Neural progenitor cell (in vitro differentiated cells): ENCODE measurements around the gene ZDHHC17. TPM values are rescaled to one million over a fixed set of nuclear protein-coding genes. Genes with fewer than 3 reads are reported as not detected.
"Not testable (repeated sequence)": the region's sequence is repeated elsewhere in the genome, so short reads cannot be mapped to it uniquely, and the experiment has no call there.

ENCODE experiments used
- DNase-seq: peaks from one replicate; pipeline ENCODE4 v3.0.0-alpha.2; 2016; ENCODE audit warnings: low spot score
- H2AFZ ChIP-seq: fragments of 200-600 bp; sonication (generic); replicated peaks from 2 replicates; pipeline ENCODE4 v1.6.1; 2016; ENCODE audit warnings: antibody characterized with exemption
- H3F3A ChIP-seq: fragments of 200-600 bp; sonication (generic); 2 replicates; pipeline ENCODE4 v1.6.1; 2016; ENCODE audit warnings: antibody characterized with exemption, low read depth
- H3K27ac ChIP-seq: fragments of 200-600 bp; sonication (generic); 2 replicates; pipeline ENCODE4 v1.5.1; 2016; ENCODE audit warnings: mild to moderate bottlenecking
- H3K27me3 ChIP-seq: fragments of 200-600 bp; sonication (generic); 2 replicates; pipeline ENCODE4 v1.6.1; 2016; ENCODE audit warnings: mild to moderate bottlenecking, moderate library complexity
- H3K36me3 ChIP-seq: fragments of 200-600 bp; sonication (generic); 2 replicates; pipeline ENCODE4 v1.5.1; 2016
- H3K4me1 ChIP-seq: fragments of 200-600 bp; sonication (generic); 2 replicates; pipeline ENCODE4 v1.6.1; 2016; ENCODE audit warnings: mixed run types
- H3K4me2 ChIP-seq: fragments of 200-600 bp; sonication (generic); 2 replicates; pipeline ENCODE4 v1.6.1; 2016
- H3K4me3 ChIP-seq: fragments of 200-600 bp; sonication (generic); 2 replicates; pipeline ENCODE4 v1.5.1; 2016
- H3K79me2 ChIP-seq: fragments of 200-600 bp; sonication (generic); 2 replicates; pipeline ENCODE4 v1.6.1; 2016; ENCODE audit warnings: low read depth
- H3K9ac ChIP-seq: fragments of 200-600 bp; sonication (generic); 2 replicates; pipeline ENCODE4 v1.6.1; 2016
- H3K9me3 ChIP-seq: fragments of 200-600 bp; sonication (generic); 2 replicates; pipeline ENCODE4 v1.5.1; 2016; ENCODE audit warnings: low read depth
- H4K20me1 ChIP-seq: fragments of 200-600 bp; sonication (generic); 2 replicates; pipeline ENCODE4 v1.6.1; 2016; ENCODE audit warnings: low read depth
- H3K27ac Mint-ChIP-seq: 3 replicates; pipeline ENCODE4 v1.8.0; 2021; ENCODE audit warnings: mixed read lengths
- H3K27me3 Mint-ChIP-seq: 2 replicates; pipeline ENCODE4 v1.8.0; 2022; ENCODE audit warnings: low read depth, mild to moderate bottlenecking, inconsistent platforms, moderate library complexity, mixed read lengths; ENCODE audit not compliant: insufficient read depth
- H3K36me3 Mint-ChIP-seq: 3 replicates; pipeline ENCODE4 v1.8.0; 2021; ENCODE audit warnings: mixed read lengths
- H3K4me1 Mint-ChIP-seq: 3 replicates; pipeline ENCODE4 v1.8.0; 2021; ENCODE audit warnings: mixed read lengths
- H3K4me3 Mint-ChIP-seq: 3 replicates; pipeline ENCODE4 v1.8.0; 2021; ENCODE audit warnings: mild to moderate bottlenecking, moderate library complexity, mixed read lengths
- H3K9me3 Mint-ChIP-seq: 3 replicates; pipeline ENCODE4 v1.8.0; 2020; ENCODE audit warnings: mixed read lengths
- CTCF ChIP-seq: fragments of 200-600 bp; sonication (generic); IDR thresholded peaks from 2 replicates; pipeline ENCODE4 v1.5.1; 2017; ENCODE audit warnings: antibody characterized with exemption, mild to moderate bottlenecking
- EZH2 ChIP-seq: fragments of 200-600 bp; sonication (generic); IDR thresholded peaks from 2 replicates; pipeline ENCODE4 v1.6.1; 2017; ENCODE audit warnings: antibody characterized with exemption, mild to moderate bottlenecking, moderate library complexity
- EZH2phosphoT487 ChIP-seq: fragments of 200-600 bp; sonication (generic); IDR thresholded peaks from 2 replicates; pipeline ENCODE4 v1.6.1; 2017; ENCODE audit warnings: antibody characterized with exemption
- total RNA-seq: library from RNA; depleted of rRNA; stranded (reverse); fragments of >200 nt; gene quantifications from 2 replicates; pipeline ENCODE4 v1.2.3, GENCODE V29; 2015; ENCODE audit warnings: low replicate concordance

The ZDHHC17 gene
- total RNA-seq, 1 donor from 2014 or later: 99.1 TPM

GRCh38 chr12:76768576-76768975 is 4.7 kb downstream of the ZDHHC17 start:
- Histone ChIP-seq H3K9me3 (no peaks in the 10 kb centered on the region), H3K79me2 (peaks cover 93% of the 10 kb centered on the region), H3K27ac (no peak overlapping the region), H3K4me3 (no peak overlapping the region), H3F3A (peaks cover 15% of the 10 kb centered on the region), H2AFZ (no peak overlapping the region), H3K36me3 (no peaks in the 10 kb centered on the region), H3K4me1 (peaks cover 6% of the 10 kb centered on the region), H3K27me3 (no peaks in the 10 kb centered on the region), H4K20me1 (peaks cover 67% of the 10 kb centered on the region), H3K9ac (no peak overlapping the region), H3K4me2 (no peak overlapping the region)
- Mint-ChIP-seq H3K9me3 (no peaks in the 10 kb centered on the region), H3K4me1 (peaks cover 12% of the 10 kb centered on the region), H3K27ac (no peak overlapping the region), H3K36me3 (peaks cover 24% of the 10 kb centered on the region), H3K27me3 (peaks cover 2% of the 10 kb centered on the region), H3K4me3 (no peak overlapping the region)
- no peak for DNase-seq
- no peak for TF ChIP-seq EZH2phosphoT487
- TF ChIP-seq CTCF: no peak
- no peak for TF ChIP-seq EZH2

DNA sequence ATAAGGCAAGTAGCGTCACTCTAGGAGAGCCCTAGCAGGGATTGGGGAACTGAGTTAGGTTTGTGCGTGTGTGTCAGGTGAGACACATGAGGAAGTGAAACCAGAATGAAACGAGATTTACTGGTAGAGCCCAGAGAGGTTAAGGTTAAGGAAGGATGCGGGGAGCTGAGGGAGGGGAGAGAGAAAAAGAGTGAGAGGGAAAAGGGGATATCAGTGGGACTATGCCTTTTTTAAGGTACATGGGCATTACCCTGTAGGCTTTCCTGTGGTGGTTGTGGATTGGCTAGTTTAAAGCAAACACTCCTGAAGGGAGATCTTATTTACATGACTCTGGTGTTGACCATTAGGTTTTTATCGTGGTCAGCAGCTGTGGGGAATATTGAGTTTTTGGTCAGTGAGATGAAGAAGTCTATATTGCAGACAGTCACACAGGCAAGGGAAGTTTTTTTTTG is 13.9 kb downstream of the ZDHHC17 start:
- peaks cover 7% of the 10 kb centered on the region for H3K4me1 ChIP-seq
- H3K4me3 Mint-ChIP-seq: no peak overlapping the region
- TF ChIP-seq EZH2phosphoT487 (no peak), CTCF (no peak), EZH2 (no peak)
- no peak overlapping the region for H3K4me2 ChIP-seq
- no peaks in the 10 kb centered on the region for H3K4me1 Mint-ChIP-seq
- peaks cover 2% of the 10 kb centered on the region for H3K27me3 Mint-ChIP-seq
- no peak for DNase-seq
- no peak overlapping the region for H3K27ac ChIP-seq
- H3K9ac ChIP-seq: no peak overlapping the region
- no peak overlapping the region for H3K4me3 ChIP-seq
- no peaks in the 10 kb centered on the region for H3K36me3 ChIP-seq
- H3K9me3 ChIP-seq: no peaks in the 10 kb centered on the region
- H3F3A ChIP-seq: no peaks in the 10 kb centered on the region
- peaks cover 100% of the 10 kb centered on the region for H3K79me2 ChIP-seq
- H4K20me1 ChIP-seq: peaks cover 33% of the 10 kb centered on the region
- H2AFZ ChIP-seq: no peak overlapping the region
- no peaks in the 10 kb centered on the region for H3K27me3 ChIP-seq
- H3K36me3 Mint-ChIP-seq: peaks cover 60% of the 10 kb centered on the region
- no peak overlapping the region for H3K27ac Mint-ChIP-seq
- H3K9me3 Mint-ChIP-seq: peaks cover 43% of the 10 kb centered on the region

DNA sequence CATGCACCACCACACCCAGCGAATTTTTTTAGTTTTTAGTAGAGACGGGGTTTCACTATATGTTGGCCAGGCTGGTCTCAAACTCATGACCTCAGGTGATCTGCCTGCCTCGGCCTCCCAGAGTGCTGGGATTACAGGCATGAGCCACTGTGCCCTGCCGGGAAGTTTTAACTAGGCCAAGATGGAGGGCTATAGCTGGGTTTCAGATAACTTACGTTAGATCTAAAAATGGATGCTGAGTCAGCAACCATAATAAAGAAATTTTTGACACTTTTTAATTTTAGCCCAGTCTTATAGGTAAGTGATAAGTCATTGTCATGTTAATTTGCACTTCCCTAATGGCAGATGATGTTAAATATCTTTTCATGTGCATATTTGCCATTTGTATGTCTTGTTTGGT is 14.4 kb downstream of the ZDHHC17 start:
- Histone ChIP-seq H4K20me1 (peaks cover 33% of the 10 kb centered on the region), H3K4me2 (no peak overlapping the region), H2AFZ (no peak overlapping the region), H3K27ac (no peak overlapping the region), H3K9me3 (no peaks in the 10 kb centered on the region), H3K36me3 (no peaks in the 10 kb centered on the region), H3K27me3 (no peaks in the 10 kb centered on the region), H3K4me3 (no peak overlapping the region), H3K4me1 (peaks cover 7% of the 10 kb centered on the region), H3K9ac (no peak overlapping the region), H3K79me2 (peaks cover 100% of the 10 kb centered on the region), H3F3A (no peaks in the 10 kb centered on the region)
- Mint-ChIP-seq H3K27ac (no peak overlapping the region), H3K36me3 (peaks cover 61% of the 10 kb centered on the region), H3K4me3 (no peak overlapping the region), H3K27me3 (peaks cover 2% of the 10 kb centered on the region), H3K4me1 (no peaks in the 10 kb centered on the region), H3K9me3 (peaks cover 47% of the 10 kb centered on the region)
- DNase-seq: no peak
- TF ChIP-seq CTCF (no peak), EZH2phosphoT487 (no peak), EZH2 (no peak)

DNA sequence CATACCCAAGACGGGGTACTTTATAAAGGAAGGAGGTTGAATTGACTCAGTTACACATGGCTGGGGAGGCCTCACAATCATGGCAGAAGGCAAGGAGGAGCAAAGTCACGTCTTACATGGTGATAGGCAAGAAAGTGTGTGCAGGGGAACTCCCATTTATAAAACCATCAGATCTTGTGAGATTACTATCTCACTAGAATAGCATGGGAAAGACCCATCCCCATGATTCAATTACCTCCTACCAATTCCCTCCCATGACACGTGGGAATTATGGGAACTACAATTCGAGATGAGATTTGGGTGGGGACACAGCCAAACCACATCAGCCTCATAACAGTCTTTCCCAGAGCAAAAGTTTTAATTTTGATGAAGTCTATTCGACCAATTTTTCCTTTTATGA is 15.4 kb downstream of the ZDHHC17 start:
- H3K36me3 ChIP-seq, H3K27me3 ChIP-seq, DNase-seq, H3K9me3 ChIP-seq, H3F3A ChIP-seq, H3K27me3 Mint-ChIP-seq, H3K4me3 Mint-ChIP-seq, H3K4me1 Mint-ChIP-seq, H3K27ac ChIP-seq, H3K9ac ChIP-seq, H3K4me3 ChIP-seq, H3K27ac Mint-ChIP-seq, H3K4me1 ChIP-seq, H3K4me2 ChIP-seq, H2AFZ ChIP-seq: not testable (repeated sequence)
- Histone ChIP-seq H4K20me1 (peaks cover 26% of the 10 kb centered on the region), H3K79me2 (peaks cover 100% of the 10 kb centered on the region)
- H3K36me3 Mint-ChIP-seq: peaks cover 70% of the 10 kb centered on the region
- H3K9me3 Mint-ChIP-seq: peaks cover 55% of the 10 kb centered on the region
